SIG-M5 treated with dmso at 0.1 percent for 504 hours (cell line): ENCODE results near the gene EFCAB14.
A peak's percentile ranks its signal among the peaks of the same experiment; 100 is the strongest.
"Not testable (repeated sequence)": the region's sequence is repeated elsewhere in the genome, so short reads cannot be mapped to it uniquely, and the experiment has no call there.

Source experiments
- DNase-seq: peaks from one replicate; lab custom pipeline; 2025; ENCODE audit not compliant: unreplicated experiment; lab: John Stamatoyannopoulos, UW

Gene EFCAB14

DNA sequence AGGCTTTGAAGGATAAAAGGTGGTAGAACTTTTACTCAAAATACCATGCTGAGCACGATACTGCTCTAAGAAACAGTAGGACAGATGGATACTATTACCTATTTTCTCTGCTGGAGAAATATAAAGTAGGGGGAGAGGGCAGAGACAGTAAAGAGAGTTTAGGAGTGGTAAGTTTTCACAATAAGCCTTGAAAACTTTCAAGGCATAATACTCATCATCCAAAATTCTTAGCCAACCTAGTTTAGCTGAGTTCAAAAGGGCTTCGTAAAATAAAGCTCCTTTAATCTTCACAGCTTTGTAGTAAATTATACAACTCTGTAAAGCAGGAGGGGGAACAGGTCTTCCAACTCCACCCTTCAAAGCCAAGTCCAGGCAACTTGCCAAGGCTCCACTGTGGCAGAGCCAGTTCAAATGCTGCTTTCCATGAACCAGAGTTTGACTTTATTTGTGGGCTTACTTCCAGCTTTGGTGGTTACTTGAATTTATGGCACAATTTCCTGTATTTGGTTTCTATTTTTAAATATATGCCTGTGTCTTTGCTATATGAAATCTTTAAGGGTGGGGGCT lies 31.7 kb downstream of the EFCAB14 start:
- DNase-seq: peak; percentile 9

DNA sequence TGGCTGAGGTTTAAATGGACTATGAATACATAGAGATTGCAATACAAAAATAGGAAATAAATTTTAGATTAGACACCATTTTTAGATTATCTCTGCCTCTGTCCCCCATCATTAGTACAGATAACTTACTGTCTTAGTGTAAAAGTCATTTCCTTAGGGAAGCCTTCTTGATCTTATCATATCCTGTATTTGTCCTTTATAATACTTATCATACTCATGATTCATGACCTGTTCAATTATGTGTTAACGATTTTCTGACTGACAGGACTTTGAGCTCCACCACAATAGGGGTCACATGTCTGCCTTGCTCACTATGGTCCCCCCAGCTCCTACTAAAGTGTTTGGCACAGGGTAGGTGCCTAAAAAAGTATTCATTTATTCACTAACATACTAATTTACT lies 32.7 kb downstream of the EFCAB14 start:
- DNase-seq: no peak

DNA sequence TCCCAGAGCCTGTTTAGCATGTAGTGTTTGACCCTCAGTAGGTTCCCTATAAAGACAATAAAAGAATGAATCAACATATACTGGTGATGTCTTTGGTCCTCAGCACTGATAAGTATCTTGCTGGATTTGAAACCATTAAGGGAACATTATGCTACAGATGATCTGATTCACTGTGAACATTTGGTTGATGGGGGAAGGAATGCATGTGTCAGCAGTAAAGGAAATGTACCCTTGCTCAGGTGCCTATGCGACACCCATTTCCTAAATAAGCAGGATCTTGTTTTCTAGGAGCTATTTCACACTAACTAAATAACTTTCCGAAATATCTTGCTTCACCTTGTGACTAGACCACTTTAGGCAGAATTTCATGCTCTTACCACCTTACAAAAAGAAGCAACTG lies 34.2 kb downstream of the EFCAB14 start:
- no peak for DNase-seq

DNA sequence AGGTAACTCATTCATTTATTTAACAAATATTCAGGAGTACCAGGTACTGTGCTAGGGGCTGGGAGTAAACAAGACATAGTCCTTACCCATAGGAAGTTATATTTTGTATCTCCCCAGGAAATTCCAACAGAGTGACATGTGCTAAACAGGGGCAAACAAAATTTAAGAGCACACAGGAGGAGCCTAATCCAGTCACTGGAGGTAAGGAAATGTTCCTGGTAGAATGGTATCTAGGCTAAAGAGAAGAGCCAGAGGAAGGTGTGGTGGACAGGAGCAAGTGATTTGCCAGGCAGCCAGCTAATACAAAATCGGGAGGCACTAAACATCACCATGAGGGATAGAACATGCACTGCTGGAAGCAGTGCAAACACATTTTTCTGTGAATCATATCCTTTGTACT lies 36.9 kb downstream of the EFCAB14 start:
- no peak for DNase-seq

DNA sequence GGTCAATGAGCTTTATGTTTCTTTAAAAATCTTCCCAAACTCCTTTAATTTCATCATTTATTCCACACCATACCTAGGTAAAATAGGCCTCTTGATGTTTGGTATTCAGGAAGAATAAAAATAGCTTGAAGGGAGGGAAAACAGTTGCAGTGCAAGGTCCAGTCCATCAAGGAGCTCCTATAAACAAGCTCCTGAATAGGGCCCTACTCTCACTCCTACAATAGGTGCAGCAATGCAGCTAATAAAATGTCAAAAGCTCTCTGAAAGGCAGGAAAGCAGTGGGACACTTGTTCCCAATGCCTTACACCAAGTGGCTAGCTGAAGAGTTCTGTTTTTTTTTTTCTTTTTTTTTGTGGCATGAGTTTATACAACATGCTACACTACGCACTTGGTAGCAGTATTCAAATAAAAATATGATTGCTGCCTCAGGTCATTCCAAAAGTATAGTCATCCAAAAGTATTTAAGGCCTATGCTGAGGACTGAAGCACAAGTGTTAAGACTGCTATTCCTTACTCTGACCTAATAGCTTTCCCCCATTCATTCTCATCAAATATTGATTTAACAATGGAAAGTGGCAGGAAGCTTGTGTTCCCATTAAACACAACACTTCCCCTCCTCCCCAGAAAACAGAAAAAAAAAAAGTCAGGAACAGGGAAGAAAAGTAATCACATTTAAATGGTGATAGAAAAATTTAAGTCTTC lies 37.4 kb downstream of the EFCAB14 start:
- DNase-seq: no peak

DNA sequence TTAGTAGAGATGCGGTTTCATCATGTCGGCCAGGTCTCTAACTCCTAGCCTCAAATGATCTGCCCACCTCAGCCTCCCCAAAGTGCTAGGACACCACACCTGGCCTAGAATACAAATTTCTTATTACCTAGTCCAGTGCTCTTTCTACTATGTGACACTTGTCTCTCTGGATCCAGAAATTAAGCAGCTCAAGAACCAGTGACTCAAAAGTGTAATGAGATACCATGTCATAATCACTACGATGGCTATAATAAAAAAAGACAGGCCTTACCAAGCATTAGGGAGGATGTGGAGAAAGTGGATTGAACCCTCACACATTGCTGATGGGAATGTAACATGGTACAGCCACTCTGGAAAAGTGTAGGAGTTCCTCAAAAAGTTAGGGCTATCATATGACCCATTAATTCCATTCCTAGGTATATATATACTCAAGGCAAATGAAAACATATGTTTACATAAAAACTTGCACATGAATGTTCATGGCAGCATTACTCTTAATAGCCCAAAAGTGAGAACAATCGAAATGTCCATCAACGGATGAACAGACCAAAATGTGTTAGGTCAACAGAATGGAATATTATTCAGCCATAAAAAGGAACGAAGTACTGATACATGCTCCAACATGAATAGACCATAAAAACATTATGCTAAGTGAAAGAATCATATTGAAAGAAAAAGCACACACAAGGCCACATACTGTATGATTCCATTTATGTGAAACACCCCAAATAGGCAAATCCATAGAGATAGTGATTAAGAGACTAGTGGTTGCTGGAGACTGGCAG lies 38.9 kb downstream of the EFCAB14 start:
- no peak for DNase-seq

DNA sequence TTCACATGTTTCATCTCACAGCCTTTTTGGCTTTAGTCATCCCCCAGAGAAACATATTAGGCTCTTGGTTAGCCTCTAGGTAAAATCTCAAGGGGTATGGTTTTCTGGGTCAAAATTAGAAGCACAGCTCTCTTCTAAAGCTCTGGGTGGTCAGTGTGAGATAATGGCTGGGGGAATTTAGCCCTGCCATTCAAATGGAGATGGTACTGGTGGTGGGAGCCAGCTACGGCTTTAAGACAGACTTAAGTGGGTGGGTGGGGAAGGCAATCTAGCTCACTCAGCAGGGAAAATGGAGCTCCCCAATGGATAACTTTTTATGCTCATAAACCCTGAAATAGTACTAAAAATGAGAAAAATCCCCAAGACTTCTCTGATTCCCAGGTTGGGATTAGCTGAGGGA lies 41.6 kb downstream of the EFCAB14 start:
- DNase-seq: no peak

DNA sequence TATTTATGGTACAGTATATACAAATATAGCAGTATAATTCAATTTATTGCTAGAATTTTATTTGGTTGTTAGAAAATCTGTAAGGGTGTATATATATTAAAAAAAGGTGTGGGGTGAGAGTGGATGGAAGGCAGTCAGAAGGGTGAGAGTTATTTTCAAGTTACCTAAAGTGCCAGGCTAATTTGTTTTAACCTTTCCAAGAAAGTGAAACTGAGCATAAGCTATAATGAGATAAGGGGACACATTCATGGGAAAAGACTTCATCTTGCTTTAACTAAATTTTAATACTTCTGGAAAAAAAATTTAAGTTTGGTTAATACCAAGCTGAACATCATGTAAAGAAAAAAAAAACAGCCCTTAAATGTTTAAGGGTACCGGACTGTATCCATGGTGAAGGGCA lies 42.4 kb downstream of the EFCAB14 start:
- no peak for DNase-seq

DNA sequence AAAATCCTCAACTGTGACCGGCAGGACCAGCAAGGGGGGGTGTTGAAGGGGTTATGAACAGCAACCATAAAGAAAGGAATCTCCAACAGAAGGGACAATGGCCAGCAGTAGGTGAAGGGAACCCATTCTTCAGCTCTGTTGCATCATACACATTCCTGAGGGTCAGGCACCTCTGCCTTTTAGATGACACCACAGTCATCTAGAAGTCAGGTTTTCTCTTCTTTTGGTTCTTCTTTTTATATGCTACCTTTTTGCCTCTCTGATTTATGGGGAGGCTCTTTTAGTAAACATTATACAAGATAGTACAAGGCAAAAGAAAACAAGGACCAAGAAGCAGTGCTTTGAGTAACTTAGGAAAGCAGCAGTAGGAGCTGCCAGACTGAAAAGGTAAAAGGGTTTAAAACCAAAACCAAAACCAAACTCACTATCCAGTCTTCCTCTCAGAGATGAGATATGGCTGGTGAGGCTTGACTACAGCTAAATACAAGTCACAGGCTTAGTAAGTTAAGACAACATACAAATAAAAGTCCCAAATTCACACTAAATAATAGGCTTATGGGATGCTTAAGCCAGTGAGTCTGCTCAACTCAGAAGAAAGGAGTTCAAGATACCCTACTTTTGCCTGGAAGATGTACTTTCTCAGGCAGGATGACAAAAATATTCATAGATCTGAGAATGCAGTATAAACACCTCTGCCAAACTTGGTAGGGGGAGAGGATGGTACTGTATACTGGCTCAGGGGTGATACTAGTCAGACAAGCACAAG lies 43.2 kb downstream of the EFCAB14 start:
- DNase-seq: no peak

DNA sequence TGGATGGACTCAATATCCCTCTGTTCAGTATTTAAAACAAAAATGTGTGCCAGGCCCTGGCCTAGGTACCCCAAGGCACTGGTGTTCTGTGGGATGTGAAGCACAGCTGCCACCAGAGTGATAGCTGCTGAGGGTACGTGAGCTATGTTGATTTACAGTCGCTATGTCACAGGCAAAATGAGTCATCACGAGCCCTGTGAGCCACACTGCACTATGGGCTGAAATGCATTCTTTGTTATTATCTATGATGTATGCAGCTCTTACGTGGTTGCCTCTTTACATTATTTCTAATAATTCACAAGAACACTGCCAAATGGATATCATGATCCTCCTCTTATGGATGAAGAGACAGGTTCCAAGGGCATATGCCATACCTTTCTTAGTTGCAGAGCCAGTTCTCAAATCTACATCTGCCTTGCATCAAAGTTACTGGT lies 45.1 kb downstream of the EFCAB14 start:
- DNase-seq: no peak

DNA sequence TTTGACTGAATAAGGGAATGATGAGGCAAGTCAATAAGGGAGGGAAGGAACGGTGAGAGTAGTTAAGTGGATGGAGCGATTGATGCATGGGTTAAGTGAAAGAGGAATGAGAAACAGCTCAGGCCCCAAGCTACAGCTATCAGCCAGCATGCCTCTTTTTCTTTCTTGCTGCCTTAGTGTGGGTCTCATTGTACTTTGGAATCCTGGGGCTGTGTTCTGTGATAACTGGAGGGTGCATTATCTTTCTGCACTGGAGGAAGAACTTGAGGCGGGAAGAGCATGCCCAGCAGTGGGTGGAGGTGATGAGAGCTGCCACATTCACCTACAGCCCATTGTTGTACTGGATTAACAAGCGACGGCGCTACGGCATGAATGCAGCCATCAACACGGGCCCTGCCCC lies 46.2 kb downstream of the EFCAB14 start:
- no peak for DNase-seq

DNA sequence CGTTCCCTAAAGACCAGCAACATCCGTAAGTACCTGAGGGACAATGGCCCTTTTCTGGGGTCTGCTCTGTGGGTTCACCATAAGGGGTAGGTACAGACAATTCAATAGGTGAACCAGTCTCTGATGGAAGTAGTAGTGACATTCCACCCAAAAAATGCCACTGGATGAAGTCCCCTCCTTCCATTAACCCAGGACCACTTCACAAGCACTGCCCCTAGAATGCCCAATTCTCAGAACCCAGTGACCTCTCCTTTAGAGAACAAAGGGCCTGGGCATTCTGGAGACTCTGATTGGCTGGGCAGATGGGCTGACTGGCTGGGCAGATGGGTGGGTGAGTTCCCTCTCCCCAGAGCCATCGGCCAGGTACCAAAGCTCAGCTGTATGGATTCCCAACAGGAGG lies 47.4 kb downstream of the EFCAB14 start, which contains the start of gene TEX38:
Gene TEX38 (plus strand): TSS at position 301 of the 400 bp plus-strand sequence. CDS start 81 bp downstream, at position 382.
- no peak for DNase-seq

DNA sequence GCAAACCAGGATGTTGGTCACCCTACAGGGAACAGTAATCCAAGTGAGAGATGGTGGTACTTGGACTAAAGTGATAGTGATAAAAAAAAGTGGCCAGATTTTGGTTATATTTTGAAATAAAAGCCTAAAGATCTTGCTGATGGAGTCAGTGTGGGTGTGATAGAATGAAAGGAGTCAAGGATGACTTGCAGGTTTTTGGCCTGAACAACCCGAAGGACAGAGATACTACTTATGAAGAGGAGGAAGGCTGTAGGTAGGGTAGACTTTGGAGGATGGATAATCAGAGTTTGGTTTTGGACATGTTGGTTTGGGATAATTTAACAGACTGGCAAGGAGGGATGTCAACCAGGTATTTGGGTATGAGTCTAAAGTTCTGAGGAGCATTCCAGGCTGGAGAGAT lies 48.8 kb downstream of the EFCAB14 start:
- no peak for DNase-seq

DNA sequence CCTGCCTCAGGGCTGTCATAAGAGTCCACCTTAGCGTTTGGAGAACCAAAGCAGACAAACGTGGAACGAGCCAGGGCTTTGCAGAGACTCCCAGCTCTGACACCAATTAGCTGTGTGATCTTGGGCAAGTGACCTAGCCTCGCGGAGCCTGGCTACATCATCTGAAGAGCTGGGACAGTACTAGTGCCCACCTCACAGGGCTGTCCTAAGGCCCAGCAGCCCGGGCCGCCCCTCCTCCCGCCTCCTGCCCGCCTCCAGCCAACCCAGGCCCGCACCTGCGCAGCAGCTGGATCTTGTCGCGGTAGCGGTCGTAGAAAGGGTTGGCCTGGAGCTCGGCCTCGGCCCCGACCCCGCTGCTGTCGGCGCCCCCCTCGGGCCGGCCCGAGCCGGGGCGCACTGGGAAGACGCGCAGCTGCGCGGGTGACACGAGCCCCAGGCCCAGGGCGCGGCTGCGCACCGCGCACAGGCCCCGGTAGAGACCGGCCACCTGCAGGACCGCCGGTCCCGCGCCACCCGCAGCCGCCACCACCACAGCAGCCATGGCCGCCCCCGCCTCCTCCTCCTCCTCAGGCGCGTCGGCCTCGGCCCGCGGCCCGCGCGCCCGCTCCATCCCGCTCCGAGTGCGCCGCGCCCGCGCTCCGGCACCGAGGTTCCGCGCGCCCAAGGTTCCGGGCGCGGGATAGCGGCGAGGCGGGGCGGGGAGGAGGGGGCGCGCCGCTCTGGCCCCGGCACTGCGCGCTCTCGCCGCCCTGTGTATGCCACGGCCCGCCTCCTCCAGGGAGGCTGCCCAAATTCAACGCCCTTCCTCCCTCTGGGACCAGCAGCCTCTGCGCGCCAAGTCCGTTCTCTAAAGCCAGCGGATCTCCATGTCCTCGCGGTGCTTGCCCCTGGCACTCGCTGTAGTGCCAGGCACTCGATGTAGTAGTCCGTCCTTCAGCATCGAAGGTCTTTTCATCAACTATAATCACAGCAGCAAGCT lies 50.8 kb downstream of the EFCAB14 start, which contains the start of gene ATPAF1:
Gene ATPAF1 (minus strand): TSS at position 583 of the 979 bp plus-strand sequence. CDS start 42 bp downstream, at position 541.
- DNase-seq: peak; percentile 11

DNA sequence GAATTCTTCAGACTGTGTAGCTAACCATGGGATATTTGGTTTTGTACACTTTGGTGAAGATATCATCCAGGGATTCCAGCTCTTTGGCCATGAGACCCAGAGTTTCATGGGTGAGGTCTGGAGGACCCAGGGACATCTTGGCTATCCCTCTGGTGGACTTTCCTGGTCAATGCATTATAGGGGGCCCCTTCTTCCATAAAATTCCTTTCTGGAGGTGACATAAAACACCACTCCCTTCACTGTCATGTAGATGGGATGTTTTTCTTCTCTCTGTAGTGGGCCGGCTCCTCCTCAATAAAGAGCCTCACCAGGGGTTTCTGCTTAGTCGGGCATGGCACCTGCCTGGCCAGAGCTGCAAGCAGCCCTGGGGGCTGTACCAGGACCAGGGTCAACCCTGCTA lies 52.9 kb downstream of the EFCAB14 start:
- DNase-seq: no peak

DNA sequence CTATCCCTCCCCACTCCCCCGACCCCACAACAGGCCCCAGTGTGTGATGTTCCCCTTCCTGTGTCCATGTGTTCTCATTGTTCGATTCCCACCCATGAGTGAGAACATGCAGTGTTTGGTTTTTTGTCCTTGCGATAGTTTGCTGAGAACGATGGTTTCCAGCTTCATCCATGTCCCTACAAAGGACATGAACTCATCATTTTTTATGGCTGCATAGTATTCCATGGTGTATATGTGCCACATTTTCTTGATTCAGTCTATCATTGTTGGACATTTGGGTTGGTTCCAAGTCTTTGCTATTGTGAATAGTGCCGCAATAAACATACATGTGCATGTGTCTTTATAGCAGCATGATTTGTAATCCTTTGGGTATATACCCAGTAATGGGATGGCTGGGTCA lies 56.0 kb downstream of the EFCAB14 start:
- DNase-seq: not testable (repeated sequence)

DNA sequence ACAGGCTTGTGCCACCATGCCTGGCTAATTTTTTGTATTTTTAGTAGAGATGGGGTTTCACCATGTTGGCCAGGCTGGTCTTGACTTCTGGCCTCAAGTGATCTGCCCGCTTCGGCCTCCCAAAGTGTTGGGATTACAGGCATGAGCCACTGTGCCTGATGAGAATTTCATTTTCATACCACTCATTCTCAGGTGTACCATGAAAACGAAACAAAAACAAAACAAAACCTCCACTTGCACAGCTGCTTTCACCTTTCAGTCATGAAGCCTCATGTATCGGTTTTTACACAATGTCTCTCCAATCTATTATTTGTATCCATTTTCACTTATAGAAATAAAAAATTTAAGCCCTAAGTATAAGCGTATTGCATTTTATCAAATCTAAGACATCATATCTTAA lies 58.8 kb downstream of the EFCAB14 start:
- DNase-seq: not testable (repeated sequence)

DNA sequence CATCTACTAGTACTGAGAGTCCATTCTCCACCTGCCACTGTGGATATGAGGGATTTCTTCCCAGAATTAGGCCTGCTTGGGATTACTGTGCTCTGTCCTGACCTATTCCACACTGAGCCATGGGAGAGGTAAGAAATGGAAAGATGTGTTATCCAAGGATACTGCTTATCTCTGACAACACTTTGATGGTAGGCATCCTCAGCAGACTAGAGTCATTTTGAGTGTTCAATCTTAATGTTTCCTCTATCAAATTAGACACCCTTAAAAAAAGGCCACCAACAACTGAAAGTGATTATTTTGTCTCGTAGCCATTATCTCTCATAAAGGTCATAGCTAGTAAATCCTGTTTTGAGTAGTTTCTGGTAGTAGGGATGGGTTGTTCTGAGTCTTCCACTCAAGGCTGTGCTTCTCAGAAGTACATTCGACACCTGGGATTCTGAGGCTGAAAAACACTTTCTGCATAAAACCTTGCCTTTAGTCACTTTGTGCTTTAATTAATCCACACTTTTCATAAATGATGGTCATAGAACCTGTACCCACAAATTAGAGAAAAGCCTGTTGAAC lies 59.5 kb downstream of the EFCAB14 start:
- no peak for DNase-seq

DNA sequence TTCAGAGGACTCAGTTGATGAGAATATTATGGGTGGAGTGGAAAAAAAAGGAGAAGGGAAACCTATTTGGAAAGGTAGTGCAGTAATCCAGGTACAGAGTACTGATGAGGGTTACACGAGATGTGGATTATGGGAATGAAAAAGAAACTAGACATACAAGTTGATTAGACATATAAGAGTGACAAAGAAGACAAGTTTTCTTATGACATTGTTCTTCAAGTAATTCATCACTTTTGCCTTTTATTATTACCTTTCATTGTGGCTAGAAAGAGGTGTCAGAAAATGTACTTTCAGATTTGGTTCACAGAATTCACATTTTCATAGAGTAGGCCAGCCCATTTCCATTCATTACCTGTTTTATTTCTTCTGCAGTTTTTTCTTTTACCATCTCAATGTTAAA lies 61.1 kb downstream of the EFCAB14 start:
- DNase-seq: no peak

DNA sequence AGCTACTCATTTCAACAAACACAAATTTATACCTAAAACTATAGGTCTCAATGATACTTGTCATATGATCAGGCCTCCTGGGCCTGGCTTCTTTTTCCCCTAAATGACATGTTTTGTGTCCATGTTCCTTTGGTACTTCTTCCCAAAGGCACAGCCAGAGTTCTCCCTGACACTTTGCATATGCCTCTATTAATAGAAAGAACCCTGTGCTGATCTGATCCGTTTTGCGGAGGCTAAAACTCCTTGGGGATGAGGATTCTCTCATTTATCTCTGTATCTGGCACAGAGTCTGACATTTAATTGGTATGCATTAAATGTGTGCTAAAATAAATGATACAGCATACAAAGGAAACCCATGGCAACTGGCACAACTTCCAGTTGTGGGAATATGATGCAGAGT lies 62.3 kb downstream of the EFCAB14 start:
- no peak for DNase-seq
